Measurements from ENCODE around the gene ATF6.

GRCh38 chr1:161766102-161766981 is at the start of gene ATF6:
- TF ChIP-seq CTCF (IDR thresholded peaks at IDR 0.05; ENCODE audit: extremely low read depth in 1 of 2, insufficient read depth in 1 of 2, low read depth in 1 of 2, low read length in 2 of 2): no peak
- TF ChIP-seq EZH2 (IDR thresholded peaks at IDR 0.05; ENCODE audit: borderline replicate concordance, low read depth, low read length, severe bottlenecking): no peak
- TF ChIP-seq POLR2AphosphoS5 (IDR thresholded peaks at IDR 0.05; ENCODE audit: insufficient read depth, low read depth, low read length): peak; percentile 84
- peak; percentile 70 for TF ChIP-seq POLR2A (IDR thresholded peaks at IDR 0.05; ENCODE audit: low read depth, low read length)
- peak; percentile 37 for TF ChIP-seq FOS (IDR thresholded peaks at IDR 0.05; ENCODE audit: borderline replicate concordance, insufficient read depth, low read length)
- no peak for TF ChIP-seq MAX (IDR thresholded peaks at IDR 0.05; ENCODE audit: insufficient read depth, insufficient read length)
- TF ChIP-seq MYC (IDR thresholded peaks at IDR 0.05; ENCODE audit: low read depth, low read length): no peak
- TF ChIP-seq JUN (IDR thresholded peaks at IDR 0.05; ENCODE audit: borderline replicate concordance, insufficient read depth, insufficient read length, low read depth): no peak
- TF ChIP-seq GATA2 (IDR thresholded peaks at IDR 0.05; ENCODE audit: insufficient read depth, insufficient read length, low read depth, low read length): peak; percentile 86

All from endothelial cell of umbilical vein (primary cell).